Stimulated activated CD8-positive, alpha-beta memory T cell treated with anti-CD3 and anti-CD28 coated beads, Interleukin-7, amount 100 ng/mL, for 48 hours (primary cell): ENCODE results near the gene GALNT7.
A peak's percentile ranks its signal among the peaks of the same experiment; 100 is the strongest.
"Not testable (repeated sequence)": the region's sequence is repeated elsewhere in the genome, so short reads cannot be mapped to it uniquely, and the experiment has no call there.

ENCODE experiments used
- DNase-seq, 2 donors: peaks; one replicate each; pipeline ENCODE4 v3.0.0-alpha.2; 2020; ENCODE audit warnings: low read depth in 1 of 2; ENCODE audit errors: extremely low read depth in 1 of 2

Gene GALNT7

DNA sequence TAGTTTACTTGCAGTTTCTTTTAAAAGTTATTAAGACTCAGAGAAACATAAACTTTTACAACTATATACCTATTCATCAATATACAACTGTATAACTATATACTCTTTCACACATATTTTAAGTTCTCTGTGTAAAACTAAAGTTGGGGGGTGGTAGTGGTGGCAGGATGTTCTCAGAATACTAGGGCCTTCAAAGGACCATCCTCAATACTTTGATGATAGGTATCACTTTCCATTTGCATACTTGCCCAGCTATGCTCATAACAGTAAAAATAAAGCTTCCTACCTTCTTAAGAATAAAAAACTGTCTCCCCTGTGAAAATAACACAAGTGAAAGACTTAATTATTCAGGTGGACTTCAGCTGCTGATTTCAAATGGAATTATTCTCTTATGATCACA lies 2.9 kb upstream of the GALNT7 start:
- no peak for DNase-seq

DNA sequence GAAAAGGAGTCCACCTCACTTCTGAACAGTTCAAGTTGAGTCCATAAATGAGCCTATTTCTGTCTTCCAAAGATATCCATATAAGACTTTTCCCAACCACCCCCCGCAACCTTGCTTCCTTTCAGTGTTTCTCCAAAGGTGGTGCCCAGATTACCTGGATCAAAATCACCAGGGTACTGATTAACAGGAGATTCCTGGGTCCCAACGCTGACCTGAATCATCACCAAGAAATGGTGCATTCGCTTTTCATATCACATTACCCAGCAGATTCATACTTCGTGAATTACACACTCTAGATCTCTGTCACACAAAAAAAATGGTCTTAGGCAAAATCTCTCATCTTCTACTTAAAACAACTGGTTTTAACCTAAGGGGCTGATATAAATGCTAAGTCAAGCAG lies 2.1 kb upstream of the GALNT7 start:
- DNase-seq = no peak

DNA sequence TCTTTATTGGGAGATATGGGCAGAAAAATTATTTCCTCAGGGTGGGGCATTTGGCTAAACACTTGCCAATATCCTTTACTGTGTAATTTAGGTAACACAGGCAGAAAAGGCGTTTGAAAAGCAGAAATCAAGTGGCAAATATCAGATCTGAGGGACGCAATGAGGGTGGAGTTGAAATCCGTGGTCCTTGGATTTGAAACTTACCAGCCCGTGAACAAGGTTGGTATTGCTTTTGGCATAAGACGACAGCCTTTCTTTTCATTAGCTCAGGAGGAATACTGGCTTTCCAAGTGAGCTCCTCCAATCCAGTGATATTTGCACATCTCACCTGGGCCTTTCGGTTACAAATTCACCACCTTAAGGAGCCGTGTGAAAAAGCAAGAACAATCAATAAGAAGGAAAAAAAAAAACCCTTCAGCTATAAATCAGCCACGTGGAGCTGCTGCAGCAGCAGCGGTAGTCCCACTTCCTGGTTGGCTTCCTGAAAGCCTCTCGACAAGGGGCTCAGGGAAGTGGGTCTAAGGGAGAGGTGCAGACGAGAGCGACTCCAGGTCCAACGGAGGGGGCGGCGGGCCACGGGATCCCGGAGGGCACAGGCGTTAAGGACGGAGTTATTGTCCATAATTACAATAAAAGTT lies 734 bp upstream of the GALNT7 start:
- DNase-seq = no peak

DNA sequence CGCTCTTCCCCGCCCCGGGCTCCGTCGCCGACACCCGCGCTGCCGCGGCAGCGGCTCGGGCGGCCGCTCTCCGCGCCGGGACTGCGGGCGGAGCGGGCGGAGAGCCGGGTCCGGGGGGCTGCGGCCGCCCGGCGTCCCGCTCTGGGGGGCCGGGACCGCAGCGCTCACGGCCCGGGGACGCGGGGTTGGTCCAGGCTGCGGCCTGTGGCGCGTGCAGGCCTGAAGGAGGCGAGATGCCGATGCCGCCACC lies 492 bp downstream of the GALNT7 start:
- no peak for DNase-seq

DNA sequence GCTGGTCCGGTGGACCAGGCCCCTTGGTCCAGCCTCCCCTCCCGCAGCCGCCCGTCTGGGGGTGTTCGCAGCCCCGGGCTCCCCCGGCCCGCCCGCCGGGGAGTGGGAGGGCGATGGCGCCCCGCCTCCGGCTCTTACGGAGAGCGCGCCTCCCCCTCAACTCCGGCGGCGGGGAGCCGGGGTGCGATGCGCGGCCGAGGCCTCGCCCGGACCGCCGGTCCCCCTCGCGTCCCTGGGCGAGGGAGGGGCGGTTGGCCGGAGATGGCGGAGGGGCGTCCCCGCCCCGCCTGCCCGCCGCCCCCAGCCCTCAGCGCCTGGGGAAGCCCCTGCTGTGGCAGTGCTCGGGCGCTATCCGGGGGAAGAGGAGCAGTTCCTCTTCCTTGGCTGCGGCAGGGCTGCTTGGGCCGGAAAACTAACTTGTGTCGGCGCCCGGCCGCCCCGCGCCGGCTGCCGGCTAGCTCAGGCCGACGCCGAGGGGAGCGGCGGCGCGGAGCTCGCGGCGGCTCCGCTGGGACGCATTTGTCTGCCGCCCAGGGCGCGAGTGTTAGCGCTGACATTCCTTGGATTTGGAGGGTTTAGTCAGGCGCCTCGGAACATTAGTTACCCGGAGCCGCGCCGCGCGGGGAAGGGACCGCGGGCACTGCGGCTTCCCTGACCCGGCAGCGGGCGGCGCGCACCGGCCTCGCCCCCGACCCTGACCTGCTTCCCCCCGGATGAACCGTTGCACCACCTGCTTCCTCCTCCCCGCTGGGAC lies 994 bp downstream of the GALNT7 start:
- DNase-seq = peak in 1 of 2 donors; percentile 34

DNA sequence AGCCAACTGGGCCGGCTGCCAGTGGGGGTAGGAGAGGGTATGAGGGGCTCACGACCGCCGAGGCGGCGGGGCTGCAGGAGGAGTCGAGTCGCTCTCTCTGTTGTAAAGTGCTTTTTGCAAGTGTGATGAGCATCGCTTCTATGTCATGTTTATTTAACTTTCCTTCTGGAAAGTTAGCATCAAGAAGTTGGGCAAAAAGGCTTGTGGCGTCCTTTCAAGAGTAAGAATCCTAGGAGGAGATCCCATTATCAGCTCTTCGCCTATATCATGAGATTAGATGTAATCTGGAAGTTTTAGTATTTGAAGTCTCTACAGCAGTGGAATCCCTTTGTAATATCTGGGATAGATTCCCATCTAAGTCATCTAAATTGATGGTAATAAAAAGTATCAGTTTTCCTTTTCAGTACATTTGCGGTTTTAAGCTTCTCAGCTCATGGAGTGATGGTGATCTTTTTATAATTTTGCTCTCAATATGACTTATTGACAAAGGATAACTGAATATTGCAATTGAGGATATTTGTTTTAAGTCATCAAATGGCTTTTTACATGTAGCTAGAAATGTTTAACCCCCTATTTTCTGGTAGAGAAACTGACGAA lies 1.7 kb downstream of the GALNT7 start:
- DNase-seq = no peak

DNA sequence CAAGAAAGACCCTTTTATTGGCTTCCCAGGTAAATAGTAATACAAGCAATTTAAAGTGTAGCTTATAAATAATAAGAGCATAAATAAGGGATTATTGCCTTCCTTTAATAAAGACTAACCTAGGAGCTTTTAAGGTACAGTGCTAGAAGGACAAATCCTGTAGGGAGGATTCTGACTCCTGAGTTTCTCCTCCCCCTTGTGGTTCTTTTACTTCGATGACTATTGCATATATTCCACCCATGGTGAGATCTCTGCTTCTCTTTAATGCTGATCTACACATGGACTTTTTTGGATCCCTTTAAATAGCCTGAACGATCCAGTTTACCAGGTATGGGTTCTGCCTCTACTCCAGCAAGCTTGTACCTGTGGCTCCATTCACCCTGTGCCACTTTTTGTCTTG lies 2.5 kb downstream of the GALNT7 start:
- DNase-seq = no peak

DNA sequence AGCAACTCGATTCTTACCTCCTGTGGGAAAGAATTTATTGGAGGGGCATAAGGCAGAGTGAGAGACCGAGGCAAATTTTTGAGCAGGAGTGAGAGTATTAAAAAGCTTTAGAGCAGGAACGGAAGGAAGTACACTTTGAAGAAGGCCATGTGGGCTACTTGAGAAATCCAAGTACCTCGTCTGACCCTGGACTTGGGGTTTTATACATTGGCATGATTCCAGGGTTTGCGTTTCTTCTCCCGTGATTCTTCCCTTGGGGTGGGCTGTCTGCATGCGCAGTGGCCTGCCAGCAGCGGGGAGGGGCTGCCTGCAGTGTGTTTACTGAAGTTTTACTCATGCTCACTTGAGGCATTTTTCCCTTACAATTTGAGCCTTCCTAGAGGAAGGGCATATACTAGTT lies 3.4 kb downstream of the GALNT7 start:
- no peak for DNase-seq

DNA sequence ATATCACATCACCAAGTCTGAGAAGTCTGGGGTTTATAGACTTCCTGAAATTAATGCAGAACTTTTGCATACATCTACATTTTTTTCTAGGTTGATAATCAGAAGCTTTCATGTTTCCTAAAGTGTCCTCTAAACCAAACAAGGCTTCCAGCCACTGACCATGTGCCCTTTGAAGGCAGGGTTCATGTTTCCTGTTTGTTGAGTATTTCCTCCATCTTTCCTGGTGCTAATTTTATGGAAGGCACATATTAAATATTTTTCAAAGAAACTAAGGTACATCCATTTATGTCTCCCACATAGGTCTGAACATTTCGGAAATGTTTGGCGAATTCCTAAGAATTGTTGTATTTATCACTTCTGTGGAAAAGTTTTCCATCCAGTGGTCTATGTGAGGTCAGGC lies 5.6 kb downstream of the GALNT7 start:
- DNase-seq = no peak

DNA sequence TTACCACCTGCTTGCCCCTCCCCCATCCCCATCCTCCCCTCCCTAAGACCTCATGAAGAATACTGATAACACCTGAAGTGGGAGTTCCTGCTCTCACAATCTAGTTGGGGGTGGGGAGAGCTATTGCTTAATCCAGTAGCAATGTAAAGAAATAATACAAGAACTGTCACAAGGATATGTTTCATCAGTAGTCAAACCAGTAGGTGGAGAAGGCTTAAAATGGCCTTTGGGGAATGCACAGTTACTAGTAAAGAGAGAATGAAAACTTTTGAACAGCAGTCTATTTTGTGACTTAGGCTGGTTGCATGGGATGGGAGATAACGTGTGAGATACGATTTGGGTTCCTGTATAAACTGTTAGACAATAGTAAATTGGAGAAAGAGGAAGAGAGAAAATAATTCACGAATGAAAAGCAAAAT lies 6.0 kb downstream of the GALNT7 start:
- DNase-seq = no peak

DNA sequence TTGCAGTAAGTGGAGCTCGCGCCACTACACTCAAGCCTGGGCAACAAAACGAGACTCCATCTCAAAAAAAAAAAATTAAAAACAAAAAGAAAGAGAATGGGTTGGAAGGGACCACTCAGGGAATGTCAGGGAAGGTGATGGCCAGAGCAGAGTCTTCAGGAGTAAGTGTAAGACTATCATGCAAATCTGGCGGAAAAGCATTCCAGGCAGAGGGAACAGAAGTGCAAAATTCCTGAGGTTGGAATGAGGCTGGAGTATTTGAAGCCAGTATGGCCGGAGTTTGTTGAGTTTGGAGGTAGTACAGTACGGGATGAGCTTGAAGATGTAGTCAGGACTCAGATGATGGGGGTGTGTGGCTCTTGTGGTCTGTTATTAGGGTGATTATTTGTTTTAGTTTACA lies 7.4 kb downstream of the GALNT7 start:
- no peak for DNase-seq

DNA sequence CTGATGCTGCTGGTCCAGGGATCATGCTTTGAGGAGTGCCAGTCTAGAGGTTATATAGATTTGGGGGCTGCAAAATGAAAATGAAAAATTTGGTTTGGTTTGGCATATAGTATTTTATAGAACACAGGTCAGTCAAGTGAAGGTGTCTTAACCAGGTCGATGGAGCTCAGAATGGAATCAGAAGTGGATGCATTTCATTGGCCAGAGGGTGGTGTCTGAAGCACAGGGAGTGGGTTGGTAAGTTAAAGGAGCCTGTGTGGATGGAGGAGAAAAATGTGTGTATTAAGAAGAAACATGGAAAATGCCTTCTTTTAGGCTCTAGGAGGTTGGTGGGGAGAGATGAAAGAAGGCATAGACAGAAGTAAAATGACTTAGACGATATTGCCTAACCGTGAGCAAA lies 8.6 kb downstream of the GALNT7 start:
- no peak for DNase-seq

DNA sequence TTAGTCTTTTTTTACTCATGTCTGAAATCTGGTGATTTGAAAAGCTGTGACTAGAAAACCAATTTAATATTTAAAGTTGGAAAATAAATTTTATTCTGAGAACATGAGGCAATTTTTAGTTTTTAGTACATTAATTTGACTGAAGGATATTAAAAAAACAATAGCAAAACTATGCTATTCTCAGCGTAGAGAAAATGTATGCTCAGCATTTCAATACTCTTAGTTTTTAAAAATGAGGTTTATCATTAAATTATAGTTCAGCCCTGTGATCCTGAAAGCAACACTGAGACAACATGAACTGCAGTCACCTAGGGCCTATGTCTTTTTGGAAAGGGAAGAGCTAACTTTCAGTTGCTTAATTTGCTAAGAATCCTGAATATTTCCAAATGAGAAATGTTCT lies 9.5 kb downstream of the GALNT7 start:
- DNase-seq = no peak

DNA sequence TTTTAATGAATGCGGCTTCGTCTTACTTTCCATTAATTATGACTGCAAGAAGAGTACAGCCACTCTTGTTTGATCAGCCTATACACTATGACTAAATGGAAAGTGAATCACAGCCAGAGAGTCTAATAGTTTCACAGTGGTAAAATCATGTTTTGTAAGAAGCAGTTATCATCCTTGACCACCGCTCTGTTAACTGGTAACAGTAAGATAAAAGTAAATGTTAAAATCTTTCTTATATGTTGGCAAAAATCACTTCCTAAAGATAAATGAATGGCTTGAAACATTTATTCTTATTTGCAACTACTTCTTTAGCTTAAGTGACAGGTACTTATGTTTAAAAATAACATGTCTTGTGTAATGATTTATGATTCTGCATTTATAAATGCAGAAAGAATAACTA lies 13.2 kb downstream of the GALNT7 start:
- DNase-seq = no peak

DNA sequence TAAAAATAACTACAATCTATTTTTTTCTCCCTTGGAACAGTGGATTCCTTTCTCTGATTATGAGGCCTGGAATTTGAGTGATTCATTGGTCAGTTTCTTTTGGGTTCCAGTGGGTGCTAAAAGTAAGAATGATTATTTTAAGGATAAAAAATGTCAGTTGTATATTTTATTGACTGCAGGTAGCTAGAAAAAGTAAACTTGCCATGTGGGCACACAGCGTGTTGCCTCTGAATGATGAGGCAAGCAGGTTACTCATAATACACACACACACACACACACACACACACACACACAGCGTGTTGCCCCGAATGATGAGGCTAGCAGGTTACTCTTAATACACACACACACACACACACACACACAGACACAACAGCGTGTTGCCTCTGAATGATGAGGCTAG lies 13.8 kb downstream of the GALNT7 start:
- DNase-seq = no peak

DNA sequence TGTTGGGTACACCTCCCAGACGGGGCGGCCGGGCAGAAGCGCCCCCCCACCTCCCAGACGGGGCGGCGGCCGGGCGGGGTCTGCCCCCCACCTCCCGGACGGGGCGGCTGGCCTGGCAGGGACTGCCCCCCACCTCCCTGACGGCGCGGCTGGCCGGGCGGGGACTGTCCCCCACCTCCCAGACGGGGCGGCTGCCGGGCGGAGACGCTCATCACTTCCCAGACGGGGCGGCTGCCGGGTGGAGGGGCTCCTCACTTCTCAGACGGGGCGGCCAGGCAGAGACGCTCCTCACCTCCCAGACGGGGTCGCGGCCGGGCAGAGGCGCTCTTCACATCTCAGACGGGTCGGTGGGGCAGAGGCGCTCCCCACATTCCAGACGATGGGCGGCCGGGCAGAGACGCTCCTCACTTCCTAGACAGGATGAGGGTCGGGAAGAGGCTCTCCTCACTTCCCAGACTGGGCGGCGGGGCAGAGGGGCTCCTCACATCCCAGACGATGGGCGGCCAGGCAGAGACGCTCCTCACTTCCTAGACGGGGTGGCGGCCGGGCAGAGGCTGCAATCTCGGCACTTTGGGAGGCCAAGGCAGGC lies 15.1 kb downstream of the GALNT7 start:
- not testable (repeated sequence) for DNase-seq

DNA sequence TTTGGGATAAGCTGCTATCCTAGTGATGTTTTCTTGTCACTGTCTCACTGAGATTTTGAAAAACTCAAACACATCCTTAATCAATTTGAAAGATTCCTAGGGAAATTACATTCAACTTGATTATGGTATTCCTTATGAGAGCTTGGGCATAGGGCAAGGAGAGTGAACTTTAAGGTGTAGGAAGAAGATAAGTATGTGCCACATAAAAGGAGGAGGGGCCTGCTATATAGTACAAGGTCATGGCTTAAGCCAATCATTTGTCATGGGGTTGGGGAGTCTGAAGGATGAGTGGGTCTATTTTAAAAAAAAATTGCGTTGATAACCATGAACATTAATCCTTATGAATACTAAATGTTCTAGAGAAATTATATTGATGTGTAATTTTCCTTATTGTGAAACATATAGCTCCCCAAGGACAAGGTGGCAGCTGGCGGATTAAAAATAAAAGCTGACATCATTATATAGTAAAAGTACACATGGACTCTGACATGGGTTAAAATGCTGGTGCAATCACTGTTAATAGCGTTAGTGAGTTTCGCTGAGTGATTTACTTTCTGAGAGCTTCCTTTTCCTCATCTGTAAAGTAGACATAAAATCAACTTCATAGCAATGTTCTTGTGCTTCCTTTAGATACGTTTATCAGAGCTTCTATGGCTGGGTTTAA lies 17.4 kb downstream of the GALNT7 start:
- DNase-seq = no peak

DNA sequence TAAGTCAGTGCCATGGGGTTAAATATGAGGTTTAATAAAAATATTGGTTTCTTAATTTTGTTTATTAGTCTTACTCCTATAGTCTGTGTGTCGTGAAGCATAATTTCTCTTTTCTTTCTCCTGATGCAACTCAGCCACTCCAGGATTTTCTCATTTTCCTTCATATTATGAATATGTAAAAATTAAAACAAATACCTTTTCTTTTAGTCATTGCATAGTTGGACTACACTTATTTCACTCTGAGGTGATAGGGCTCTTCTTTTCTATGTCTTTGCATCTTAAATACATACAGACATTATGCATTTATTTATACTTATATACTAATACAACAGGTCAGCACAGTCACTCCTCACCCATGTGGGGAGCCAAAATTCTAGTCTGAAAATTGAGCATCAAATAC lies 19.1 kb downstream of the GALNT7 start:
- no peak for DNase-seq

DNA sequence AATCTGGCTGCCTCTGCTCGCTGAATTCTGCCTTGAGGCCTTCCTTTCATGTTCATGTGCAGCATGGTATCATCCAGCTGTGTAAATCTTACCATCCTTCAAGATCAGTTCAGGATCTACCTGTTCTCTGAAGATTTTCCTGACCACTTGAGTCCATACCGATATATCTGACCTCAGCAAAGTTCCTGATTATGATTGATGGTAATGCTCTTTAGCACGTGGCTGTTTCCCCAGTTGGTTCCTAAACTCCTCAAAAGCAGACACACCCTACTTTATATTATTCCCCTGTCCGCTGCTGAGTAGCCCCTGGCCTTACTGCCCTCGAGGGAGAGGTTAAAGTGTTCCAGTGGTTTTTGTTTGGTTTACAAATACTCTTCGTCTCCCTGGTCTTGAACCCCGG lies 20.0 kb downstream of the GALNT7 start:
- no peak for DNase-seq

DNA sequence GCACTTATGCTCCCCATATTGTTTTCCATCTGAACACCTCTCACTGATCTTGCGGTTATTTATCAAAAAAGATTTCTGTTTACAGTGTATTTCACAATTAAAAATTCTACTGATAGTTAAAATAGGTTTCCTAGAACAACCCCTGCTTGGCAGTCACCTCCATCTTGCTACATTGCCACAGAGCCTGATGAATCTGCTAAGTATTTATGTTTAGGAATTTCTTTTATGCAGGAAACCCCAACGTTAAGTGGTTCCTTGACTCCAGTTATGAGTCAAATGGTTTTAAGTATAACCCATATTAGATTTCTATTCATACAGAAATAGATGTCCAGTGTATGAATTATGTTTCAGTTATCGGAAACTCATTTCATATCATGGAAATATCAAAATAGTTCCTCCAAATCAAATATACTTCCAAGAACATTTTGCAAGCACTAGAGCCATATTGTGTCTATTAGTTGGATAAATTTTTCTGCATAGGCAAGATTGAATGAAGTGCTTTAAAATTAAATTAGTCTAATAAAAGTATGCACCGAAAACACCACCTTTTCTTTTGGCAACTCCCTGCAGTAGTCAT lies 20.6 kb downstream of the GALNT7 start:
- DNase-seq = no peak

DNA sequence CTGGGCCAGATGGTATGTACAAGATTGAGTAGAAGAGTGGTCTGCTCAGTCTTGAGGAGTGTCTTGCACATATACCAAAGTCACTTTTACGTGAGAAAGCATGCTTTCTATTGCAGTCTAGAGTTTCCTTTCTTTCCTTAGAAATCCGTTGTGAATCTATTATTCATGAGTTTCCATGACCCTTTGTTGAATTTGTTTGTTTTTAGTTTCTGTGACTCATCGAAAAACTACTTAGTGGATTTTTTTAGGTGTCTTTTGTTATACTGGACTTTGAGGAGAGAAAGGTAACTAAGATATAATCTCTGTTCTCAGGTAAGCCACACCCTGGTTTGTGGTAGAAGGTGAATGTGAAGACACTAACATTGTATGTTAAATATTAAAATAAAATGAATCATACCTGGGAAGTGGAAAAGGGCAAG lies 23.0 kb downstream of the GALNT7 start:
- no peak for DNase-seq
